Lower leg skin (tissue), 4 donors: ENCODE results near the gene CD151. TPM values are rescaled to one million over a fixed set of nuclear protein-coding genes. Genes with fewer than 3 reads are reported as not detected.

Experiments used
- DNase-seq, 2 donors: peaks; one replicate each; pipeline ENCODE4 v3.0.0-alpha.2; 2019; ENCODE audit warnings: low spot score in 2 of 2
- H3K4me3 ChIP-seq: fragments of 200-600 bp; sonication (generic); 2 replicates; pipeline ENCODE4 v1.5.1; 2017; ENCODE audit warnings: mild to moderate bottlenecking, low read depth; ENCODE audit not compliant: poor library complexity, severe bottlenecking
- CTCF ChIP-seq, 3 donors: fragments of 450-650 bp; IDR thresholded peaks; one replicate each; pipeline ENCODE4 v1.5.1; 2016; ENCODE audit warnings: antibody characterized with exemption in 3 of 3, mild to moderate bottlenecking in 3 of 3, moderate library complexity in 2 of 3
- POLR2A ChIP-seq, 2 donors: fragments of 450-650 bp; IDR thresholded peaks; one replicate each; pipeline ENCODE4 v1.6.1; 2016 to 2017; ENCODE audit warnings: antibody characterized with exemption in 2 of 2, mild to moderate bottlenecking in 1 of 2, moderate library complexity in 1 of 2
- WGBS, 2 donors: methylation state at CpG; one replicate each; pipeline ENCODE4 v1.1.5; 2018; 5-methylcytosine and 5-hydroxymethylcytosine counted together
- intact Hi-C: fragments of 100-400 bp; cut with DNase I; formaldehyde crosslinking; loops from one replicate; pipeline ENCODE4 v1.15.0; 2023; ENCODE audit warnings: low total_unique reads
- total RNA-seq, 4 donors: library from RNA; depleted of rRNA; stranded (reverse); fragments of >200 nt; gene quantifications; one replicate each; pipeline ENCODE4 v1.1.0, GENCODE V29; 2016

CD151 gene
- total RNA-seq, 4 donors from 2014 or later, result 124 to 186 (median 157) TPM

GRCh38 chr11:844693-845644 is 12.2 kb downstream of the CD151 start:
- no peak overlapping the region for H3K4me3 ChIP-seq
- peak; percentile 96 to 99 for DNase-seq
- intact Hi-C loops, result loop anchor here (5.0 kb wide), 1 partner anchor 207 kb away; no protein-coding TSS in a partner anchor
- TF ChIP-seq POLR2A (IDR thresholded peaks at IDR 0.05), result no peak
- no peak for TF ChIP-seq CTCF (IDR thresholded peaks at IDR 0.05)
- 19 to 20% methylated on average over 15 to 29 of the region's 31 CpGs for WGBS, 2 donors

- H3K4me3 ChIP-seq, result no peak overlapping the region
- no peak for DNase-seq
- TF ChIP-seq POLR2A (IDR thresholded peaks at IDR 0.05) (no peak), CTCF (IDR thresholded peaks at IDR 0.05) (no peak)
- intact Hi-C loops, result no loop called here
- 52 to 63% methylated on average over 4 to 5 of the region's 8 CpGs for WGBS, 2 donors
These were observed 13.2 kb downstream of the CD151 start for GRCh38 chr11:845872-846495.

- intact Hi-C loops, result no loop called here
- H3K4me3 ChIP-seq, result no peak overlapping the region
- 34 to 54% methylated on average over 8 to 9 of the region's 11 CpGs for WGBS, 2 donors
- TF ChIP-seq POLR2A (IDR thresholded peaks at IDR 0.05), result no peak
- DNase-seq, result no peak
These were observed 13.8 kb downstream of the CD151 start for GRCh38 chr11:846496-847098.

GRCh38 chr11:847876-848275 is 15.1 kb downstream of the CD151 start:
- DNase-seq, result no peak
- TF ChIP-seq POLR2A (IDR thresholded peaks at IDR 0.05) (no peak), CTCF (IDR thresholded peaks at IDR 0.05) (no peak)
- WGBS, 2 donors, result 73 to 91% methylated on average over 7 to 11 of the region's 18 CpGs
- H3K4me3 ChIP-seq, result no peak overlapping the region
- intact Hi-C loops, result no loop called here

- no peak for DNase-seq
- WGBS, 2 donors, result 36 to 42% methylated on average over 11 to 14 of the region's 14 CpGs
- no peak overlapping the region for H3K4me3 ChIP-seq
- intact Hi-C loops, result no loop called here
- TF ChIP-seq CTCF (IDR thresholded peaks at IDR 0.05) (peak in 1 of 3 donors; percentile 6), POLR2A (IDR thresholded peaks at IDR 0.05) (no peak)
These were observed 15.7 kb downstream of the CD151 start for GRCh38 chr11:848380-848931.
